ENCODE results near the gene SRGAP3. TPM values are rescaled to one million over a fixed set of nuclear protein-coding genes. Genes with fewer than 3 reads are reported as not detected.

Gene SRGAP3
- total RNA-seq, 2 experiments from 2014 or later: 2.8 to 3.2 TPM

GRCh38 chr3:9108876-9109567 is 140.4 kb downstream of the SRGAP3 start:
- Histone ChIP-seq H3K9me3 (ENCODE audit: control insufficient read depth in 1 of 2, insufficient read depth in 1 of 2, low read length in 2 of 2) (no peaks in the 10 kb centered on the region), H3K27ac (ENCODE audit: low read depth in 1 of 2, low read length in 2 of 2) (no peak overlapping the region), H3K4me3 (ENCODE audit: low read length) (no peak overlapping the region), H3K36me3 (ENCODE audit: insufficient read depth, low read length) (no peaks in the 10 kb centered on the region), H3K4me1 (ENCODE audit: insufficient read depth, low read length) (no peaks in the 10 kb centered on the region), H3K27me3 (ENCODE audit: control insufficient read depth in 1 of 2, insufficient read depth in 2 of 2, low read length in 2 of 2) (no peaks in the 10 kb centered on the region)
- ChIA-PET POLR2A (no interaction called here), CTCF (no interaction called here)
- H3K4me3 Mint-ChIP-seq: no peak overlapping the region
- no peak for DNase-seq
- no peak for ATAC-seq (ENCODE audit: poor library complexity)
- no peaks in the 10 kb centered on the region for H3K36me3 Mint-ChIP-seq (ENCODE audit: low read depth)
- intact Hi-C loops (cut with DNase I, micrococcal nuclease): no loop called here
- no peaks in the 10 kb centered on the region for H3K27me3 Mint-ChIP-seq
- H3K4me1 Mint-ChIP-seq (ENCODE audit: low read depth): no peaks in the 10 kb centered on the region
- no peak overlapping the region for H3K27ac Mint-ChIP-seq
- peaks cover 2% of the 10 kb centered on the region for H3K9me3 Mint-ChIP-seq
- TF ChIP-seq CTCF (IDR thresholded peaks at IDR 0.05): no peak

- H3K9me3 ChIP-seq (ENCODE audit: control insufficient read depth in 1 of 2, insufficient read depth in 1 of 2, low read length in 2 of 2): no peaks in the 10 kb centered on the region
- intact Hi-C loops (cut with DNase I, micrococcal nuclease): no loop called here
- Mint-ChIP-seq H3K36me3 (ENCODE audit: low read depth) (no peaks in the 10 kb centered on the region), H3K27ac (no peak overlapping the region), H3K9me3 (no peaks in the 10 kb centered on the region), H3K4me1 (ENCODE audit: low read depth) (no peaks in the 10 kb centered on the region), H3K4me3 (no peak overlapping the region), H3K27me3 (no peaks in the 10 kb centered on the region)
- H3K36me3 ChIP-seq (ENCODE audit: insufficient read depth, low read length): no peaks in the 10 kb centered on the region
- DNase-seq (no peak), ATAC-seq (ENCODE audit: poor library complexity) (no peak)
- no peak for TF ChIP-seq CTCF (IDR thresholded peaks at IDR 0.05)
- no peak overlapping the region for H3K27ac ChIP-seq (ENCODE audit: low read depth in 1 of 2, low read length in 2 of 2)
- H3K27me3 ChIP-seq (ENCODE audit: control insufficient read depth in 1 of 2, insufficient read depth in 2 of 2, low read length in 2 of 2): no peaks in the 10 kb centered on the region
- no peaks in the 10 kb centered on the region for H3K4me1 ChIP-seq (ENCODE audit: insufficient read depth, low read length)
- no peak overlapping the region for H3K4me3 ChIP-seq (ENCODE audit: low read length)
- ChIA-PET CTCF (no interaction called here), POLR2A (no interaction called here)
Measured at GRCh38 chr3:9107738-9108137, 141.7 kb downstream of the SRGAP3 start.

- no peaks in the 10 kb centered on the region for H3K4me1 Mint-ChIP-seq (ENCODE audit: low read depth)
- H3K4me3 ChIP-seq (ENCODE audit: low read length): no peak overlapping the region
- no peaks in the 10 kb centered on the region for H3K27me3 Mint-ChIP-seq
- no peaks in the 10 kb centered on the region for H3K36me3 Mint-ChIP-seq (ENCODE audit: low read depth)
- intact Hi-C loops (cut with DNase I, micrococcal nuclease): no loop called here
- H3K27ac ChIP-seq (ENCODE audit: low read depth in 1 of 2, low read length in 2 of 2): no peak overlapping the region
- CTCF ChIA-PET: no interaction called here
- no peaks in the 10 kb centered on the region for H3K4me1 ChIP-seq (ENCODE audit: insufficient read depth, low read length)
- ATAC-seq (ENCODE audit: poor library complexity) (no peak), DNase-seq (no peak)
- H3K9me3 Mint-ChIP-seq: no peaks in the 10 kb centered on the region
- H3K27me3 ChIP-seq (ENCODE audit: control insufficient read depth in 1 of 2, insufficient read depth in 2 of 2, low read length in 2 of 2): no peaks in the 10 kb centered on the region
- POLR2A ChIA-PET: no interaction called here
- H3K9me3 ChIP-seq (ENCODE audit: control insufficient read depth in 1 of 2, insufficient read depth in 1 of 2, low read length in 2 of 2): peaks cover 0 to 4% of the 10 kb centered on the region in 2 experiments
- no peaks in the 10 kb centered on the region for H3K36me3 ChIP-seq (ENCODE audit: insufficient read depth, low read length)
- TF ChIP-seq CTCF (IDR thresholded peaks at IDR 0.05): no peak
- no peak overlapping the region for H3K4me3 Mint-ChIP-seq
- H3K27ac Mint-ChIP-seq: no peak overlapping the region
Measured at GRCh38 chr3:9105421-9105820, 144.0 kb downstream of the SRGAP3 start.
